ENCODE measurements around the gene COL6A6. TPM values are rescaled to one million over a fixed set of nuclear protein-coding genes. Genes with fewer than 3 reads are reported as not detected.

Gene COL6A6, protein sequence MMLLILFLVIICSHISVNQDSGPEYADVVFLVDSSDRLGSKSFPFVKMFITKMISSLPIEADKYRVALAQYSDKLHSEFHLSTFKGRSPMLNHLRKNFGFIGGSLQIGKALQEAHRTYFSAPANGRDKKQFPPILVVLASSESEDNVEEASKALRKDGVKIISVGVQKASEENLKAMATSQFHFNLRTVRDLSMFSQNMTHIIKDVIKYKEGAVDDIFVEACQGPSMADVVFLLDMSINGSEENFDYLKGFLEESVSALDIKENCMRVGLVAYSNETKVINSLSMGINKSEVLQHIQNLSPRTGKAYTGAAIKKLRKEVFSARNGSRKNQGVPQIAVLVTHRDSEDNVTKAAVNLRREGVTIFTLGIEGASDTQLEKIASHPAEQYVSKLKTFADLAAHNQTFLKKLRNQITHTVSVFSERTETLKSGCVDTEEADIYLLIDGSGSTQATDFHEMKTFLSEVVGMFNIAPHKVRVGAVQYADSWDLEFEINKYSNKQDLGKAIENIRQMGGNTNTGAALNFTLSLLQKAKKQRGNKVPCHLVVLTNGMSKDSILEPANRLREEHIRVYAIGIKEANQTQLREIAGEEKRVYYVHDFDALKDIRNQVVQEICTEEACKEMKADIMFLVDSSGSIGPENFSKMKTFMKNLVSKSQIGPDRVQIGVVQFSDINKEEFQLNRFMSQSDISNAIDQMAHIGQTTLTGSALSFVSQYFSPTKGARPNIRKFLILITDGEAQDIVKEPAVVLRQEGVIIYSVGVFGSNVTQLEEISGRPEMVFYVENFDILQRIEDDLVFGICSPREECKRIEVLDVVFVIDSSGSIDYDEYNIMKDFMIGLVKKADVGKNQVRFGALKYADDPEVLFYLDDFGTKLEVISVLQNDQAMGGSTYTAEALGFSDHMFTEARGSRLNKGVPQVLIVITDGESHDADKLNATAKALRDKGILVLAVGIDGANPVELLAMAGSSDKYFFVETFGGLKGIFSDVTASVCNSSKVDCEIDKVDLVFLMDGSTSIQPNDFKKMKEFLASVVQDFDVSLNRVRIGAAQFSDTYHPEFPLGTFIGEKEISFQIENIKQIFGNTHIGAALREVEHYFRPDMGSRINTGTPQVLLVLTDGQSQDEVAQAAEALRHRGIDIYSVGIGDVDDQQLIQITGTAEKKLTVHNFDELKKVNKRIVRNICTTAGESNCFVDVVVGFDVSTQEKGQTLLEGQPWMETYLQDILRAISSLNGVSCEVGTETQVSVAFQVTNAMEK (N-terminal part only)
- total RNA-seq: 10 to 100 TPM in 1 of 4 donors, 1 to 10 TPM in 1, under 1 TPM in 1, not detected in 1; under 0.01 to 59.8 (median 1.4) TPM

DNA sequence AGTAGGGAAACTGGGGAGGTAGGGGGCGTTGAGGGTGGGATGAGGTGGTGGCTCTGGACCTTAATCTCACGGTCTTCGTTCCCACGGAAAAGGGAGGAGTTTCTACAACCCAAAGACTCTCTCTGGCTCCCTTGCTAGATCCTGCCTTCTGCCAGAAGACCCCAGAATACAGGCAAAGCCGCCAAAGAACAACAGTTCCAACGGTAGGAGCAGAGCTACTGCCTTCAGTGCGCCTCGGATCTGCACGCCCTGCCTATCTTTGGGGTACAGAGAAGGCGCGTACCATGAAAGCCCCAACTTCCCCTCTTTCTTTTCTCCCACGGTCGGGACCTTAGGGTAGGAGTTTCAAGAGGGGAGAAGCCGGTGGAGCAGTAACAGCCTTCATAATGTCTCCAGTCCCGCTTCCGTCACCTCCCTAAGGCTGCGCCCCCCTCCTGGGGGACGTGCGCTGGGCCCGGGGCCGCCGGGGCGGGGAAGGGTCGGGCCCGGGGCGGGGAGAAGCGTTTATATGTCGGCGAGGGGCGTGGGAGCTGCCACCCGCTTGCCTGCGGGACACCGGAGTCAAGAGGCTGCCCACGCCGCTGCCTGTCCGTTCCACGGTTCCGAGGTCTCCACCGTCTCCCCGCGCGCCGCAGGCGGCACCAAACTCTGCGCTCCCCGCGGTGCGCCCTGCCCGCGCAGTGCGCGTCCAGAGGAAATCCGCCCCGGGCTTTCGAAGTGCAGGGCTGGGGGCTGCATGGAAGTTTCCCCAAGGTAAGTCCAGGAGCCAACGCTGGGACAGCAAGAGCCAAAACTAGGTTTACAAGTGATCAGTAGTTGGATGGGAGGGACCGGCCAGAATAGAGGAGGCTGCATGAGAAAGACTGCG is at the start of gene COL6A6:
TSS of gene COL6A6 (plus strand) at position 533 of the 868 bp plus-strand sequence. CDS start 43,188 bp downstream, outside the sequence.
- intact Hi-C loops (cut with DNase I; ENCODE audit: low total_unique reads): no loop called here
- Histone ChIP-seq H3K9me3 (no peaks in the 10 kb centered on the region), H3K4me3 (peak within 1 kb of the TSS in 1 of 2 donors; percentile 32), H3K36me3 (no peaks in the 10 kb centered on the region), H3K4me1 (no peaks in the 10 kb centered on the region), H3K27me3 (no peaks in the 10 kb centered on the region), H3K27ac (no peak within 1 kb of the TSS)
- no peak for TF ChIP-seq POLR2A (IDR thresholded peaks at IDR 0.05)
- TF ChIP-seq, protein P1, sequence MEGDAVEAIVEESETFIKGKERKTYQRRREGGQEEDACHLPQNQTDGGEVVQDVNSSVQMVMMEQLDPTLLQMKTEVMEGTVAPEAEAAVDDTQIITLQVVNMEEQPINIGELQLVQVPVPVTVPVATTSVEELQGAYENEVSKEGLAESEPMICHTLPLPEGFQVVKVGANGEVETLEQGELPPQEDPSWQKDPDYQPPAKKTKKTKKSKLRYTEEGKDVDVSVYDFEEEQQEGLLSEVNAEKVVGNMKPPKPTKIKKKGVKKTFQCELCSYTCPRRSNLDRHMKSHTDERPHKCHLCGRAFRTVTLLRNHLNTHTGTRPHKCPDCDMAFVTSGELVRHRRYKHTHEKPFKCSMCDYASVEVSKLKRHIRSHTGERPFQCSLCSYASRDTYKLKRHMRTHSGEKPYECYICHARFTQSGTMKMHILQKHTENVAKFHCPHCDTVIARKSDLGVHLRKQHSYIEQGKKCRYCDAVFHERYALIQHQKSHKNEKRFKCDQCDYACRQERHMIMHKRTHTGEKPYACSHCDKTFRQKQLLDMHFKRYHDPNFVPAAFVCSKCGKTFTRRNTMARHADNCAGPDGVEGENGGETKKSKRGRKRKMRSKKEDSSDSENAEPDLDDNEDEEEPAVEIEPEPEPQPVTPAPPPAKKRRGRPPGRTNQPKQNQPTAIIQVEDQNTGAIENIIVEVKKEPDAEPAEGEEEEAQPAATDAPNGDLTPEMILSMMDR (IDR thresholded peaks at IDR 0.05): no peak
- DNase-seq: no peak

DNA sequence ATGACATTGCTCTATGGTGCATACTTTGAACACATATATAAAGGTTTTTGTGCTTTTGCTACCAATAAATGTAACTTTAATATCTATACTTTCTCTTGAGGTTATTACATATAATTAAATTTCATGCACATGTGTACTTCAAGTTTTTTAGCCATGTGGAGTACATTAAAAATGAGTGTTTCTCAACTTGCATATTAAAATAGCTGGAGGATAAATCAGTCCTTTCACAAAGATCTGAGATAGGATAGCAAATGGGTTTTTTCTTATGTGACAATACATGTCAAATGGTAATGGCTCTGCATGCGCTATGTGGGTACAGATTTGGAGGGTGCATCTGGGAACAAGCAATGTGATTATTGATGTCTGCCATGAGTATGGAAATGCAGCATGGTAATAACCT is 48.7 kb upstream of the COL6A6 start:
- Histone ChIP-seq H3K4me1 (no peaks in the 10 kb centered on the region), H3K4me3 (no peak overlapping the region), H3K36me3 (no peaks in the 10 kb centered on the region), H3K27me3 (no peaks in the 10 kb centered on the region), H3K27ac (no peak overlapping the region), H3K9me3 (no peaks in the 10 kb centered on the region)
- intact Hi-C loops (cut with DNase I; ENCODE audit: low total_unique reads): no loop called here
- no peak for DNase-seq
- no peak for TF ChIP-seq POLR2A (IDR thresholded peaks at IDR 0.05)
- TF ChIP-seq, protein P1 (IDR thresholded peaks at IDR 0.05): no peak

DNA sequence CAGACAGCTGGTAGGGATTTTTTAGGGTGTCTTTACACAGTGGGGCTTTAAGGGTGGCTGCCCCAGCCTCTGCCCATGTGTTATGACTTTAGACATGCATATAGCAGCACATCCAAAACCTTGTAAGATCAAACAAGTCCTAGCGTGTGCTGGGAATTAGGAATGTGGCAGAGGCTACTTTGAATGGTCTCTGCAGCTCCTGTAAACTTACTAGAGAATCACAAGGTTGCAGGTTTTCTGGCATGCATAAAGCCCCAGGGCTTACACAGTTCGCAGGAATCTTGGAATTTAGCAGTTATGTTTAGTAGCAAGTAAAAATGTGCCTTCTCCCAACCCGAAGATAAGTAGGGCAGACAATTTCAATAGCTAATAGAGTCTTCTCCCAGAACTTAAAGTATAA is 46.9 kb upstream of the COL6A6 start:
- H3K27me3 ChIP-seq: no peaks in the 10 kb centered on the region
- H3K27ac ChIP-seq: no peak overlapping the region
- H3K9me3 ChIP-seq: no peaks in the 10 kb centered on the region
- TF ChIP-seq, protein P1 (IDR thresholded peaks at IDR 0.05): no peak
- no peak for TF ChIP-seq POLR2A (IDR thresholded peaks at IDR 0.05)
- no peak overlapping the region for H3K4me3 ChIP-seq
- H3K4me1 ChIP-seq: no peaks in the 10 kb centered on the region
- DNase-seq: no peak
- H3K36me3 ChIP-seq: no peaks in the 10 kb centered on the region
- intact Hi-C loops (cut with DNase I; ENCODE audit: low total_unique reads): no loop called here

DNA sequence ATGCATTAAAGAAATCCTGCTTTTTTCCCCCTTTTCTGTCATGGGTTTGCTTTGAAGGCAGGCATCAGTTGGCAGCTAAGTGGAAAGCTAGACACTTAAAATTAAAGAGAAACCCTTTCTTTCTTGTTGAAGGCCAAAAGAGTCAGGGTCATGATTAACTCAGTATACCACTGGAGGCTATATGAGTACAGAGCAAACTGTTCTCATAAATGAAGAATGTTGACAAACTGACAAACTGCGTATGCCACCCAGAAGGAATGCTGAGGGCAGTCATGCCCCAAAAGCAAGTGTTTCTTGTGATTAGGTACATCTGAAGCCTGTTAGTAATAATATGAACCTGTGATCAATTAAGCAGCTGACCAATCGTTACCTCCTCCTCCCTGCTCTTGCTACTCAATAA is 43.6 kb upstream of the COL6A6 start:
- H3K36me3 ChIP-seq: no peaks in the 10 kb centered on the region
- H3K4me1 ChIP-seq: no peaks in the 10 kb centered on the region
- no peak for DNase-seq
- intact Hi-C loops (cut with DNase I; ENCODE audit: low total_unique reads): no loop called here
- no peak overlapping the region for H3K4me3 ChIP-seq
- no peak overlapping the region for H3K27ac ChIP-seq
- TF ChIP-seq, protein P1 (IDR thresholded peaks at IDR 0.05): no peak
- no peak for TF ChIP-seq POLR2A (IDR thresholded peaks at IDR 0.05)
- no peaks in the 10 kb centered on the region for H3K9me3 ChIP-seq
- H3K27me3 ChIP-seq: no peaks in the 10 kb centered on the region

Measured in uterus (tissue), 4 donors.